ENCODE data around the gene TBXAS1. TPM values are rescaled to one million over a fixed set of nuclear protein-coding genes. Genes with fewer than 3 reads are reported as not detected.

Gene TBXAS1
- total RNA-seq, result 3.5 and 11.5 TPM in 2 replicates

GRCh38 chr7:139829025-139829774 is at the start of gene TBXAS1:
Gene TBXAS1 (plus strand): TSS chr7:139829264. CDS start chr7:139829391, 127 bp downstream.

GRCh38 chr7:140062528-140063299 is 233.7 kb downstream of the TBXAS1 start, which contains the start of gene PARP12:
Gene PARP12 (minus strand): TSS chr7:140062951. CDS start chr7:140062847, 104 bp downstream.

Other genes with a start within 250 kb of the TBXAS1 start
- gene HIPK2, start 51.3 kb upstream of the TBXAS1 start, total RNA-seq, result 3.5 and 6.2 TPM in 2 replicates
- 14.5 and 19.0 TPM in 2 replicates for gene PARP12, start 233.7 kb downstream of the TBXAS1 start, total RNA-seq